K562 (cell line): Measurements from ENCODE around the gene MEF2B. TPM values are rescaled to one million over a fixed set of nuclear protein-coding genes. Genes with fewer than 3 reads are reported as not detected.

Experiments
- CHD2 ChIP-seq: IDR thresholded peaks from 2 replicates; pipeline ENCODE4 v1.6.1; 2011; ENCODE audit warnings: low read depth, low read length
- EHMT2 ChIP-seq: fragments of 450-650 bp; IDR thresholded peaks from 2 replicates; pipeline ENCODE4 v1.6.1; 2018; ENCODE audit warnings: antibody characterized with exemption
- FOS ChIP-seq: IDR thresholded peaks from 3 replicates; pipeline ENCODE4 v1.6.1; 2011; ENCODE audit not compliant: insufficient read length; ENCODE audit errors: extremely low read depth
- FOXA1 ChIP-seq: fragments of 450-650 bp; IDR thresholded peaks from 2 replicates; pipeline ENCODE4 v1.6.1; 2016; ENCODE audit warnings: mild to moderate bottlenecking, borderline replicate concordance
- HCFC1 ChIP-seq: IDR thresholded peaks from 2 replicates; pipeline ENCODE4 v1.6.1; 2012; ENCODE audit warnings: low read depth, low read length, improper control_type of control experiment
- MAFG ChIP-seq: fragments of 450-650 bp; conservative IDR thresholded peaks from 2 replicates; pipeline ENCODE4 v1.6.1; 2016; ENCODE audit warnings: missing genetic modification characterization, missing compliant biosample characterization
- MLLT1 ChIP-seq, 2 experiments: fragments of 450-650 bp; IDR thresholded peaks; 2 replicates each; pipeline ENCODE4 v1.6.1; 2016
- NR2F6 ChIP-seq: fragments of 450-650 bp; formaldehyde crosslinking; IDR thresholded peaks from 2 replicates; pipeline ENCODE4 v1.4.0; 2020; ENCODE audit warnings: mild to moderate bottlenecking
- PRPF4 ChIP-seq: fragments of 200-400 bp; formaldehyde crosslinking; IDR thresholded peaks from one replicate; pipeline ENCODE4 v1.6.1; 2017; ENCODE audit warnings: low read length, low read depth, mild to moderate bottlenecking; ENCODE audit not compliant: insufficient read depth, poor library complexity, severe bottlenecking
- TBP ChIP-seq: optimal IDR thresholded peaks from 2 replicates; pipeline ENCODE3; 2011; ENCODE audit warnings: low read depth, low read length, improper control_type of control experiment
- ZNF274 ChIP-seq: IDR thresholded peaks from 2 replicates; pipeline ENCODE4 v1.6.1; 2011; ENCODE audit warnings: low read depth, mild to moderate bottlenecking, low read length, moderate library complexity, borderline replicate concordance
- ZNF77 ChIP-seq: fragments of 250-450 bp; sonication (Bioruptor Pico); IDR thresholded peaks from 2 replicates; pipeline ENCODE4 v1.5.0; 2020
- polyA plus RNA-seq, 8 experiments: library from polyadenylated mRNA; depleted of rRNA in 4 of 8; stranded (reverse) in 5 of 8; unstranded in 3 of 8; fragments of >200 nt; fragmentation: Nextera tagmentation in 2 of 8; fragmentation: Illumina TruSeq in 1 of 8; extraction: Ambion mirVana in 2 of 8; extraction: Trizol in 1 of 8; gene quantifications; 2 replicates each; pipeline versions ENCODE4 v1.2.1 to v1.2.3, GENCODE V29; 2011 to 2014; ENCODE audit warnings: inconsistent platforms in 1 of 8, missing spikeins in 1 of 8
- total RNA-seq, 7 experiments: library from RNA; depleted of rRNA in 6 of 7; stranded (reverse); fragments of >200 nt in 6 of 7; fragmentation: Illumina TruSeq in 2 of 7; extraction: Trizol in 2 of 7; gene quantifications; 2 replicates each; pipeline versions ENCODE4 v1.2.1 to v1.2.3, GENCODE V29; 2011 to 2021; ENCODE audit warnings: low replicate concordance in 1 of 7
- TF ChIP-seq, protein P1 (sequence below): fragments of 450-650 bp; formaldehyde crosslinking; IDR thresholded peaks from 2 replicates; pipeline ENCODE4 v1.4.0; 2022; ENCODE audit warnings: missing genetic modification characterization
- TF ChIP-seq, protein P2 (sequence below): fragments of 200-600 bp; sonication (generic); IDR thresholded peaks from one replicate; pipeline ENCODE4 v1.6.1; 2012; ENCODE audit warnings: mild to moderate bottlenecking, low read depth, low read length, inconsistent platforms

Gene MEF2B
- total and polyA plus RNA-seq, 9 of the 15 experiments (the other 6 are each of a cell fraction or from before 2014, with no cell fraction given): 0.14 to 1.9 (median 0.71) TPM; not detected in 3

DNA sequence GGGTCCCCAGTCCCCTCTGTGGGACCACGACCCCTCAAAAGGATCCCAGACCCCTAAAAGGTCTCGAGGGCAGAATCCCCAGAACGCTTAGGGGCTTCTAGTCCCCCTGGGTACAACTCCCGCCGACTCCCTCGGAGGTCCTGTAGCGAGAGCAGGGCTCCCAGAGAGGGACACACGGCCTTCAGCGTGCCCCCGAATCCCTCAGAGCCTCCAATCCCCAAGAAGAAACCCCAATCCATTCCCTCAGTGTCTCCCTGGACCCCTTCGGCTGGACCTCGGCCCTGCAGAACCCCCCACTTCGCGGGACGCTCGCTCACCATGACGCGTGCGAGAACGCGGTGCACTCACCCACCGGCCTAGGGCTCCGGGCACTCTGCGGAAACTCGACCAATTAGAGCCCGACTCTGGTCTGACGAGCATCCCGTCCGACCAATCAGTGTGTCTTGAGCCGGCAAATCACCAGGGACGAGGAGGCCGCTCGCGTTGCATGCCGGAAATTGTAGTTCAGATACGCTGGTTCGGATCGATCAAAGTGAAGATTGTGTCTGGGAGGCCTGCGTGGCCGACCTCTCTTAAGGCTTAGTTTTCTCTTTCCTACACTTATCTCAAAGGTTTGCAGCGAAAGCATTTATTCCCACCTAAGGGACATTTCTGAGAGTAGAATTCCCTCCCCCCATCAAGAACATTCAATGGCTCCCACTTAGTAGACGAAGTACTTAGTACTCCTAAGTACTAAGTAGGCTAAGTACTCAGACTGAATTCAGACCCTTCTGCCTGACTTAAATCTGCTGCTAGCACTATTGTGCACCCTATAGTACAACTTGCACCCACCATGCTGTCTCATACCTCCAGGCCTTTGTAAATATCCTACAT lies 31.7 kb downstream of the MEF2B start, which contains the start of gene TMEM161A (continued):
- TF ChIP-seq MLLT1 (IDR thresholded peaks at IDR 0.05) (peak in 1 of 2 experiments; percentile 77; a peak in 1 of 4 replicates), HCFC1 (peak; percentile 95), TBP (peak; percentile 84), ZNF77 (CRISPR knock-in tag) (no peak), PRPF4 (no peak), FOS (peak; percentile 99), FOXA1 (no peak), ZNF274 (no peak), EHMT2 (no peak), CHD2 (peak; percentile 87), MAFG (tag) (no peak), NR2F6 (CRISPR knock-in tag) (no peak)
- TF ChIP-seq, protein P1, sequence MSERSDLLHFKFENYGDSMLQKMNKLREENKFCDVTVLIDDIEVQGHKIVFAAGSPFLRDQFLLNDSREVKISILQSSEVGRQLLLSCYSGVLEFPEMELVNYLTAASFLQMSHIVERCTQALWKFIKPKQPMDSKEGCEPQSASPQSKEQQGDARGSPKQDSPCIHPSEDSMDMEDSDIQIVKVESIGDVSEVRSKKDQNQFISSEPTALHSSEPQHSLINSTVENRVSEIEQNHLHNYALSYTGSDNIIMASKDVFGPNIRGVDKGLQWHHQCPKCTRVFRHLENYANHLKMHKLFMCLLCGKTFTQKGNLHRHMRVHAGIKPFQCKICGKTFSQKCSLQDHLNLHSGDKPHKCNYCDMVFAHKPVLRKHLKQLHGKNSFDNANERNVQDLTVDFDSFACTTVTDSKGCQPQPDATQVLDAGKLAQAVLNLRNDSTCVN (CRISPR knock-in tag): no peak
- TF ChIP-seq, protein P2, sequence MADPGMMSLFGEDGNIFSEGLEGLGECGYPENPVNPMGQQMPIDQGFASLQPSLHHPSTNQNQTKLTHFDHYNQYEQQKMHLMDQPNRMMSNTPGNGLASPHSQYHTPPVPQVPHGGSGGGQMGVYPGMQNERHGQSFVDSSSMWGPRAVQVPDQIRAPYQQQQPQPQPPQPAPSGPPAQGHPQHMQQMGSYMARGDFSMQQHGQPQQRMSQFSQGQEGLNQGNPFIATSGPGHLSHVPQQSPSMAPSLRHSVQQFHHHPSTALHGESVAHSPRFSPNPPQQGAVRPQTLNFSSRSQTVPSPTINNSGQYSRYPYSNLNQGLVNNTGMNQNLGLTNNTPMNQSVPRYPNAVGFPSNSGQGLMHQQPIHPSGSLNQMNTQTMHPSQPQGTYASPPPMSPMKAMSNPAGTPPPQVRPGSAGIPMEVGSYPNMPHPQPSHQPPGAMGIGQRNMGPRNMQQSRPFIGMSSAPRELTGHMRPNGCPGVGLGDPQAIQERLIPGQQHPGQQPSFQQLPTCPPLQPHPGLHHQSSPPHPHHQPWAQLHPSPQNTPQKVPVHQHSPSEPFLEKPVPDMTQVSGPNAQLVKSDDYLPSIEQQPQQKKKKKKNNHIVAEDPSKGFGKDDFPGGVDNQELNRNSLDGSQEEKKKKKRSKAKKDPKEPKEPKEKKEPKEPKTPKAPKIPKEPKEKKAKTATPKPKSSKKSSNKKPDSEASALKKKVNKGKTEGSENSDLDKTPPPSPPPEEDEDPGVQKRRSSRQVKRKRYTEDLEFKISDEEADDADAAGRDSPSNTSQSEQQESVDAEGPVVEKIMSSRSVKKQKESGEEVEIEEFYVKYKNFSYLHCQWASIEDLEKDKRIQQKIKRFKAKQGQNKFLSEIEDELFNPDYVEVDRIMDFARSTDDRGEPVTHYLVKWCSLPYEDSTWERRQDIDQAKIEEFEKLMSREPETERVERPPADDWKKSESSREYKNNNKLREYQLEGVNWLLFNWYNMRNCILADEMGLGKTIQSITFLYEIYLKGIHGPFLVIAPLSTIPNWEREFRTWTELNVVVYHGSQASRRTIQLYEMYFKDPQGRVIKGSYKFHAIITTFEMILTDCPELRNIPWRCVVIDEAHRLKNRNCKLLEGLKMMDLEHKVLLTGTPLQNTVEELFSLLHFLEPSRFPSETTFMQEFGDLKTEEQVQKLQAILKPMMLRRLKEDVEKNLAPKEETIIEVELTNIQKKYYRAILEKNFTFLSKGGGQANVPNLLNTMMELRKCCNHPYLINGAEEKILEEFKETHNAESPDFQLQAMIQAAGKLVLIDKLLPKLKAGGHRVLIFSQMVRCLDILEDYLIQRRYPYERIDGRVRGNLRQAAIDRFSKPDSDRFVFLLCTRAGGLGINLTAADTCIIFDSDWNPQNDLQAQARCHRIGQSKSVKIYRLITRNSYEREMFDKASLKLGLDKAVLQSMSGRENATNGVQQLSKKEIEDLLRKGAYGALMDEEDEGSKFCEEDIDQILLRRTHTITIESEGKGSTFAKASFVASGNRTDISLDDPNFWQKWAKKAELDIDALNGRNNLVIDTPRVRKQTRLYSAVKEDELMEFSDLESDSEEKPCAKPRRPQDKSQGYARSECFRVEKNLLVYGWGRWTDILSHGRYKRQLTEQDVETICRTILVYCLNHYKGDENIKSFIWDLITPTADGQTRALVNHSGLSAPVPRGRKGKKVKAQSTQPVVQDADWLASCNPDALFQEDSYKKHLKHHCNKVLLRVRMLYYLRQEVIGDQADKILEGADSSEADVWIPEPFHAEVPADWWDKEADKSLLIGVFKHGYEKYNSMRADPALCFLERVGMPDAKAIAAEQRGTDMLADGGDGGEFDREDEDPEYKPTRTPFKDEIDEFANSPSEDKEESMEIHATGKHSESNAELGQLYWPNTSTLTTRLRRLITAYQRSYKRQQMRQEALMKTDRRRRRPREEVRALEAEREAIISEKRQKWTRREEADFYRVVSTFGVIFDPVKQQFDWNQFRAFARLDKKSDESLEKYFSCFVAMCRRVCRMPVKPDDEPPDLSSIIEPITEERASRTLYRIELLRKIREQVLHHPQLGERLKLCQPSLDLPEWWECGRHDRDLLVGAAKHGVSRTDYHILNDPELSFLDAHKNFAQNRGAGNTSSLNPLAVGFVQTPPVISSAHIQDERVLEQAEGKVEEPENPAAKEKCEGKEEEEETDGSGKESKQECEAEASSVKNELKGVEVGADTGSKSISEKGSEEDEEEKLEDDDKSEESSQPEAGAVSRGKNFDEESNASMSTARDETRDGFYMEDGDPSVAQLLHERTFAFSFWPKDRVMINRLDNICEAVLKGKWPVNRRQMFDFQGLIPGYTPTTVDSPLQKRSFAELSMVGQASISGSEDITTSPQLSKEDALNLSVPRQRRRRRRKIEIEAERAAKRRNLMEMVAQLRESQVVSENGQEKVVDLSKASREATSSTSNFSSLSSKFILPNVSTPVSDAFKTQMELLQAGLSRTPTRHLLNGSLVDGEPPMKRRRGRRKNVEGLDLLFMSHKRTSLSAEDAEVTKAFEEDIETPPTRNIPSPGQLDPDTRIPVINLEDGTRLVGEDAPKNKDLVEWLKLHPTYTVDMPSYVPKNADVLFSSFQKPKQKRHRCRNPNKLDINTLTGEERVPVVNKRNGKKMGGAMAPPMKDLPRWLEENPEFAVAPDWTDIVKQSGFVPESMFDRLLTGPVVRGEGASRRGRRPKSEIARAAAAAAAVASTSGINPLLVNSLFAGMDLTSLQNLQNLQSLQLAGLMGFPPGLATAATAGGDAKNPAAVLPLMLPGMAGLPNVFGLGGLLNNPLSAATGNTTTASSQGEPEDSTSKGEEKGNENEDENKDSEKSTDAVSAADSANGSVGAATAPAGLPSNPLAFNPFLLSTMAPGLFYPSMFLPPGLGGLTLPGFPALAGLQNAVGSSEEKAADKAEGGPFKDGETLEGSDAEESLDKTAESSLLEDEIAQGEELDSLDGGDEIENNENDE: no peak
